NCI-H1930 (cell line): ENCODE measurements around the gene CTRL.
"Not testable (repeated sequence)": the region's sequence is repeated elsewhere in the genome, so short reads cannot be mapped to it uniquely, and the experiment has no call there.

Experiments used
- DNase-seq, 2 experiments: peaks; one replicate each; lab custom pipeline; 2025; lab: John Stamatoyannopoulos, UW

The CTRL gene

DNA sequence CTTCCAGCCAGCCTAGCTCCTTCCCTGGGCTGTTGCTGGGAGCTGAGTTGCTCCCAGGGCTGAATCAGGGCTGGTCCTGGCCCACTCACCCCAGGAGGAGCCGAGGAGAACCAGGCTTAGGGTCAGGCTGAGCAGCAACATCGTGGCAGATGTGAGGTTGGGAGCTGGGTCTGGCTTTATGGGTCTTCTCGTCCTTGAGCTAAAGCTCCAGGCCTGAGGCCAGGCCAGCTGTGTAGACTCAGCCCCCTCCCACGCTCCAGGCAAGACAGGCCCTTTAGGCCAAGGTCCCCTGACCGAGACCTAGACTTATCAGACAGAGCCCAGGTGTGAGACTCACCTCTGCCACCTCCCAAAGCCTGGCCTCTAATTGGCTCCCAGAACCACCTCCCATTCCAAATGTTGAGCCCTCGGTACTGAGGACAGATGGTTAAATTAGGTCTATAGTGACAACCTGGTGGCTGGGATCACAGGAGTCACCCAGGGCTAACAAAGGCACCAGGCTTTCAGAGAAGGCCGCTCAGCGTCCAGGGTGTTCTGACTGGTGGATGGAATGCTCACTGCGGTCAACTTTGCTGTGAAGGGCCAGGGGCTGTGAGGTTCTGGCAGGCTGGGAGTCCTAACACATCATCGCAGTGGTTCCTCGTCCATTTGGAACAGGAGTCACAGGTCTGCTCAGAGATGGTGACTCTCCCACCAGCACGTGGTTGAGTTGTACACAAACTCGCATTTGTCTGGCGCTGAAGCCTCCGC is at the start of gene CTRL:
TSS of gene CTRL (minus strand) at position 151 of the 750 bp plus-strand sequence. CDS start at position 141, 10 bp downstream.
- DNase-seq: no peak

DNA sequence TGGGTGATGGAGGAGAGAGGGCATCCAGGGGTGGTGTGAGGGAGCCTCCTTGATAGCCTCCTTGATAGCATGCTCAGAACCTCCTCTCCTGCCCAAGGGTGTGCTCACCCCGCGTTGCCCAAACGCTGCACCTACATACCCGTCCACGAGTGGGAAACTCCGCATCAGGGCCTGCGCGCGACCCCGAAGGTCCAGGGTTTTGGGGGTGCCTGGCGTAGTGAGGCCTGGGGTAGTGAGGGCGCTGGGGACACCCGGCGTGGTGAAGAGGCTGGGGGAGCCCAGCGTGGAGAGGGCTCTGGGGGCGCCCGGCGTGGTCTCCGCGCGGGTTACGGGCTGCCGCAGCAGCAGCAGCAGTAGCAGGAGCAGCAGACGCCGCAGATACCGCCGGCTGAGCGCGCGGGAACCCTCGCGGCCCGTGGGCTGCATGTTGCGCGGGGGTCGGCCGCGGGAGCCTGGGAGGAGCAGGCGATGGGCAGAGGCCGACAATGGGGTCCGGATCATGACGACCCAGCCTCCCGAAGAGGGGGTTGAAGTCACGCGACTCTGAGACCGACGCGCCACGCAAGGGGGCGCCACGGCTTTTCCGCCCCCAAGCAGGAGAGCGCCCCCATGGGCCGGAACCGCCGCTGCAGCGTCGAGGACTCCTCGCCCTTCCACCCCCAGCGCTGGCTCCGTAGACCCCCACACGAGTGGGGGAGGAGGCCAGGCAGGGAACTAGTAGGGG is 48.5 kb upstream of the CTRL start, which contains the start of gene DPEP3:
TSS of gene DPEP3 (minus strand) at position 545 of the 724 bp plus-strand sequence. CDS start at position 426, 119 bp downstream.
- DNase-seq: no peak

DNA sequence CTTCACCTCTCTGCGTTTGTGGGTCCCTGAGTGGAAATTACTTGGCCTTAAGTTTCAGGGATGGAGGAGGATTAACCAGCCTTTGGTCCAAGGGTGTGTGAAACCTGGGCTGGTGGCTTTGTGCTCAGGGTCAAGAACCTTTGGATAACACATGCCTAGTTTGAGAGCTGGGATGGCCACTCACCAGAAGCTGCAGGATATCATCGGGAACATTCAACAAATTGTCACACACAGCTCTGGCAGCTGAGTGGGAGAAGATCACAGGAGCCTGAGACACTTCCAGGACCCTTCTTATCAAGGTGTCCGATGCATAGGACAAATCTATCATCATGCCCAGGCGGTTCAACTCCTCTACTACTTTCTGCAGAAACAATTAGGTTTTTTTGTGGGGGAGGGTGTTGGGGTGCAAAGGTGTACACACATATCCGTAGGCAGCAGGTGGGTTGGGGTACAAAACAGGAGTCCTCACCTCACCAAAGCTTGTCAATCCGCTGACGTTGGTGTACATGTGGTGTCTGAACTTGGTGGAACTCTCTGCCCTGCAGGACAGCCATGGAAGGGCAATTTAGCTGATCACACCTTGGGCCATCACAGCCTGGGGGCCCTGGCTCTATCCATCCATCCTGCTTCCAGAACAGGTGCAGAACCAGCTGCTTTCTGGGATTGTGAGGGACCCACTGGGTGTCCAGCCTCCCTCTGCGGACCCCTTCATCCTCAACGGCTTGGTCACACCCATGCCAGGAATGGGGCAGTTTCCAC is 46.0 kb upstream of the CTRL start:
- no peak for DNase-seq

DNA sequence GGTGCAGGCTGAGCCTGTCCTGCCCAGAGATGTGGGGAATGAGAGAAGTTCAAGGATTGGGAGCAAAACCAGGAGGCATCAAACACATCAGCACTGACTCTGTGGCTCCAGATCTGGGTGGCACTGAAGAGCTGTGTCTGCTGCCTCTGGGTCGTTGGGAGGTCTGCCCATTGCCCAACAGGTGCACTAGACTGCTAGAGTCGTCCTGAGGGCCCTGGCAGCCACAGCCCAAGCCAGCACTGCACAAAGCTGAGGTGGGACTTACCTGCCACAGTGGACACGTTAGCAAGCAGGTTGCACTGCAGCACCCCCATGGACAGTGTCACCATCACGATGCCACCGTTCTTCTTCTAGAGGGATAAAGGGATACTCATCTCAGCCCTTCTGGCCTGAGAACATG is 45.3 kb upstream of the CTRL start:
- no peak for DNase-seq

DNA sequence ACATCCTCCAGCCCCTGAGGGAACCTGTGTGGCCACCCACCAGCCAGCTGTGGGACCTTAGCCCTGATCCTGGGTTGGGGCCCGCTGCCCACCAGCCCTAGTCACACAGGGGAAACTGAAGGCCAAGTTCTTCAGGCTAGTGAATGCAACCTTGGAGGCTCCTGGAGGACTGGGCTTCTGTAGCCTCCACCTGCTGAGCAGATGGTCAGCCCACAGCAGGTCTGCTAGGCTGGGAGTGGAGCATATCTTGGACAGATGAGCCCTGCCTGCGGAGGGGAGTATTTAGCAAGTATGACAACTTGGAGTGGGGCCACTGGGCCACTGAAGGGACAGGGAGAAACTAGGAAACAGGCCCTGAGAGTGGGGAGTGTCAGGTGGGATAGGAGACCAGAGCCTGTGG is 44.5 kb upstream of the CTRL start:
- DNase-seq: no peak

DNA sequence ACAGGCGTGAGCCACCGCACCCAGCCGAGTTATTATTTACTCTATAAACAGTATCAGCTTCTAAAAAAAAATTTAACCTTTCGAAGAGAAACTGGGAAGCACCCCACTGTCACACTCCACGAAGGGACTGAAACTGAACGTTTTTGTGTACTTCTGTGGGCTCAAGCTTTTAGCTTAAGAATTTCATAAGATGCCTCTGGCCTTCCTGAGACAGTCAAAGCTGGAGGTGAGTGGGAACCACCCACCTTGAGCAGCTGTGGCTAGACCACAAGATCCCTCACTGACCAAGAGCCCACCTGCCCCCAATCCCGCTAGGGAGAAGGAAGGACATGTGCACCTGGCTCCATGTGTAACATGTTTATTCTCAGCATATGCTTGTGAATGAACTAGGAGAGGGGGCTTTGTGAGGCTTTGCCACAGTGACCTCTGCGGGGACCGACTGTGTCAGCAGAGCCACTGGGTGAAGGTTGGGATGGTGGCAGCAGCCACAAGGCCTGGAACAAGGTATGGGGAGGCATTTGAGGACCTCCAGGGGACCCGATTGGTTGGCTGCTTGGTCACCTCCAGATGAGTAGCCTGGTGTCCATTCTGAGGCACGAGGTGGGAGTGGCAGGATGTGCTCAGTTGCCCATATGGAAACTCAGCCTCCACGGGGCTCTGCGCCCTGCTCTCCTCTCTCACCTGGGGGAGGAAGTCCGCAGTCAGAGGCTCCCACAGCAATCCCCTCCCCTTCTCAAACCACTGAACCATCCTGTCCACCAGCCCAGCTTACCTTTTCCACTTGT is 43.9 kb upstream of the CTRL start:
- DNase-seq: no peak

DNA sequence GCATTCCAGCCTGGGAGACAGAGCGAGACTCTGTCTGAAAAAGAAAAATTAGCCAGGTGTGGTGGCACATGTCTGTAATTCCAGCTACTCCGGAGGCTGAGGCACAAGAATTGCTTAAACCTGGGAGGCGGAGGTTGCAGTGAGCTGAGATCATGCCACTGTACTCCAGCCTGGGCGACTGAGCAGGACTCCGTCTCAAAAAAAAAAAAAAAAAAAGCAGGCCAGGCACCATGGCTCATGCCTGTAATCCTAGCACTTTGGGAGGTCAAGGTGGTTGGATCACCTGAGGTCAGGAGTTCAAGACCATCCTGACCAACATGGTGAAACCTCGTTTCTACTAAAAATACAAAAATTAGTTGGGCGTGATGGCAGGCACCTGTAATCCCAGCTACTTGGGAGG is 40.6 kb upstream of the CTRL start:
- DNase-seq: not testable (repeated sequence)

DNA sequence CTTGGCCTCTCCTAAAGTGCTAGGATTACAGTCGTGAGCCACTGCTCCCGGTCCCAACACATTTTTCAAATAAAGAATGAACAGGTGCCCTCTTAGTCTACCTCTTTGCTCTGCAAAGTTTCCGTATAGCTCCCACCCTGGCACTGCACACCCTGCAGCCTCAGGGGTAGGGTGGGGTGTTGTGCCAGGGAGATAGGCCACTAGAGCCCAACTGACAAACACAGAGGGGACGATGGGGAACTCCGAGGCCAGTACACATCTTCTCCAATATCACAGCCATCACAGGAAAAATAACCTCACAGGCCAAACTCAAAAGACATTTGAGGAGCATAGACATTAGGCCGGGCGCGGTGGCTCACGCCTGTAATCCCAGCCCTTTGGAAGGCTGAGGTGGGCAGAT is 39.4 kb upstream of the CTRL start:
- DNase-seq: no peak

DNA sequence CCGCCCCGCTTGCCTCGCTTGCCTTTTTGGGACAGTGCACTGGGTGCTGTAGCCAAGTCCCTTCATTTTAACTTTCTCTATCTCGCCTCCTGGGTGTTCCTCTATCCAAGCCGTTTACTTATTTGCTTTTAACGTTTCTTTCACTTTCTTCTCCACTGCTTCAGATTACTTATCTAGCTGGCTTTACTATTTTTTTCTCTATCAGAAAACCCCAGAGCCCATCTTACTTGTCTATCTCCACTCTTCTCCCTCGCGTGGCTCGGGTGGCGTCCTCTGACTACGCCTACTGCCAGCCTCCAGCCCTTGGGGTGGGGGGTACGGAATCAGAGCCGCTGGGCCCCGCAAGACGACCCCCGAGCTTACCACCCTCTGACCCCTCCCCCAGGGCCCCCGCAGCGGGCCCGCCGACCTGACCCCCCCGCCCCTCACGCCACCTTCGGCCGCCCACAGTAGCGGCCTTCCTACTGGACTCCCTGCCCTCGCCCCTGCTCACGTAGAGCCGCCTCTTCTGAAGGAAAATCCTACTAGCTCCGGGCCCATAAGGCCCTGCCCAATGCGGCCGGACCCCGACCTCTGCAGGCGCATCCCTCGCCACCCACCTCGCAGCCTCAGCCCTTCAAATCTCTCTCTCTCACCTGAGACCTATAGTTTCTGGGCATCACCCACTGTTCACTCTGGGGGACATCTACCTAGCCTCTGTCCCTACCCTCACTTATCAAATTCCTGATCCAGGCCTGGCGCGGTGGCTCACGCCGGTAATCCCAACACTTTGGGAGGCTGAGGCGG is 37.8 kb upstream of the CTRL start:
- no peak for DNase-seq

DNA sequence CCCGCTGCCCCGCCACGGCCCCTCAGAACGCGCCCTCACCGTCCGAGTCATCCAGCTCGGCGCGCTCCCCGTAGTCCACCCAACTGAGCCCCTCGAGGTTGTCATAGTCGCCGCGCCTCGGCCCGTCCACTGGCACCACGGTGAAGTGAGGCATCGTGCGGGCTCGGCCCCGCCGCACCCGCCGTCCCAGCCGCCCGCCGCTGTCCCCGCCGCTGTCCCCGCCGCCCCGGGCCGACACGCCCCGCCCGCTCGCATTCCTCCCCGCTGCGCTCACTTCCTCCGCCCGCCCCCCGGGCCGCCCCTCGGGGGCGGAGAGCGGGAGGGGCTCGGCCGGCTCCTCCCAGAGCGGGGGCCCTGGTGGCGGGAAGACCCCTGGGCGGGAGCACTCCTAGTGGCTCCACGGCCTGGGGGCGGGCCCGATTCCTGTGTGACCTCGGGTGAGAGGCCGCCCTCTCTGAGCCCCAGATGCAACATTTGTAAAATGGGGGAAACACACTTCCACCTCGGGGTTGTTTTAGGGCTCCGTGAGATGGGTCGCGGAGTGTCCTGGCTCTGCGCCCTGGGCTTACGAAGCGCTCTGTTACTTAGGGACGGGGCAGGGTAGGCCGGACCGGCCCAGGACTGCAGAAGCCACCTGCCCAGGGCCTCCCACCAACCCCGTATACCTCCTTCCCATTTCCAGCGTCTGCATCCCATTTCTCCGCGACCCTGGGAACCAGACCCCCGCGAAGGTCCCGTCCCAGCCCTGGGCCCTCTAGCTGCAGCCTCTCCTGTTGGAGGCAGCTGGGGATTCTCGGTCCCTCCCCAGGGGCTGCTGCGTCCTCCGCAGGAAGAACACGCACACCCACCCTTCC is 37.0 kb upstream of the CTRL start, which contains the start of gene SLC12A4:
TSS of gene SLC12A4 (minus strand) at position 238 of the 854 bp plus-strand sequence. CDS start at position 154, 84 bp downstream.
- DNase-seq: no peak

DNA sequence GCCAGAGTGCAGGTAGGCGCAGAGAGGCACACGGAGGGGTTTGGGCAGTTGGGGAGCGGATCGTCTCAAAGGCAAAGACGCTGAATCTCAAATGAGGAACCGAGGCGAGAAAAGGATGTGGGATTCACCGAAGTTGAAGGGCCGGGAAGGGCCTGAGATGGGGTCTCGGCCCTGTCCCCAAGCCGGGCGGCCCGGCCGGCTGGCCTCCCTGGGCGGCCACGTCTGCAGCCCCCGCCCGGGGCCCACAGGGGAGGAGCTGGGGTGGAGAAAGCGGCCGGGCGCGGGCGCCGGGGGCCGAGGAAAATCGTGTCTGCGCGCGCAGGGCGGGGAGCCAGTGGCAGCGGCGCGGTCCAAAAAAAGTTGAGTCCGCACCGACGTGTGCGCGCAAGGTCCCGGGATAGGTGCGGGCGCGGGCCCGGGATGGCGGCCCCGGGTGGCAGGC is 36.3 kb upstream of the CTRL start:
- no peak for DNase-seq

DNA sequence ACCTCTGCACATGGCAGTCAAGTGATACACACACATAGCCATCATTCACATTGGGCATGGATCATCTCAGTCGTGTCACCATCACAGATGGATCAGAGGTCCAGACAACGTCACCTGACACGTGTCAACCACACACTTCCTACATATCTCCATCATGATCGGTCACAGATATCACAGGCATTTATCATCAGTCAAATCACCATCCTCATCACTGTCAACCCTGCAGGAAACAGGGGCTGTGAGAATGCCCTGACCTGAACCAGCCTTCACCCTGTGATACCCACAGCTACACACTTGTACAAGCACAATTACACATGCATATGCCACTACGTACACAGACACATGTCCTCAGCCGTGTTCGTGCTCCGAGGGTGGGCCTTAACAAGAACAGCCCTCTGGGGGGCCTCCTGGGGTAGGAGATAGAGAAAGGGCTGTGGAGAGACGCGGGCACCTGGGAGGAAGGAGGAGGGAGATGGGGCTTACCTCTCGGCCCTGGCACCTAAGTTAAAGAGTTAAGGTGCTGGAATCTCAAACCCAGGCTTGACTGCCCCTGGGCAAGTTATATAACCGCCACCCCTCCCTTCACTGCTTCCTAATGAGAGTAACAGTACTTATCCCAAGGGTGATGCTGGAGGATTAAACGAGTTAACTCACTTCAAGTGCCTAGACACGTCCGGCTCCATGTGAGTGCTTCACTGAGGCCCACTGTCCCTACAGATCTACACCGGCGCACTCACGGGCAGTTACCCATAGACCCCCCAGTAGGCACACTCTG is 35.7 kb upstream of the CTRL start:
- no peak for DNase-seq

DNA sequence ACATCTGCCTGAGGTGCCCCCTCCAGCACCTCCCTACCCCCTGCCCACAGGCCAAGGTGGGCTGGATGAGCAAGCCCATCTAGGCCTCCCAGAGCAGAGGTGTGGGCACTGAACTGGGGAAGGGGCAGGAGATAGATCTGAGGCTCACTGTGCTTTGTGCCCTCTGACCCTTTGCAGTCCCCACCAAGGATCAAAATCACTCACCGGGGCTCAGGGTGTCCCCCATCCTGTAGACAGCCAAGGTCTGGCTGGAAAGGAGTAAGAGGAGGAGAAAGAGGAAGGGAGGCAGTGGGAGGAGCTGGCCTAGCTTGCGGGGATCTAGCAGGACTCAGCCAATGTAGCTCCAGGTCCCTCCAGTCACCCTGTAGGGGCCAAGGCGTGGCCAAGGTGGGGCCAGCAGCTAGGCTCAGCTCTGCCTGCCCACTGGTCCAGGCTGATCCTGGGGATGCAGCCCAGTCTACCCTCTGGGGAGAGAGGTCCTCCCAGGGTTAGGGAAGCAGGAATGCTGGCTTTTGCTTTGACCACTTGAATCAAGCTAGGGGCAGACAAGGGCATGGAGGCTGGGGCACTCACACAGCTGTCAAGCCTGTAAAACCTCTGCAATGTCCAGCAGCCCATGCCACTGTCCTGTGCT is 35.0 kb upstream of the CTRL start:
- DNase-seq: no peak

DNA sequence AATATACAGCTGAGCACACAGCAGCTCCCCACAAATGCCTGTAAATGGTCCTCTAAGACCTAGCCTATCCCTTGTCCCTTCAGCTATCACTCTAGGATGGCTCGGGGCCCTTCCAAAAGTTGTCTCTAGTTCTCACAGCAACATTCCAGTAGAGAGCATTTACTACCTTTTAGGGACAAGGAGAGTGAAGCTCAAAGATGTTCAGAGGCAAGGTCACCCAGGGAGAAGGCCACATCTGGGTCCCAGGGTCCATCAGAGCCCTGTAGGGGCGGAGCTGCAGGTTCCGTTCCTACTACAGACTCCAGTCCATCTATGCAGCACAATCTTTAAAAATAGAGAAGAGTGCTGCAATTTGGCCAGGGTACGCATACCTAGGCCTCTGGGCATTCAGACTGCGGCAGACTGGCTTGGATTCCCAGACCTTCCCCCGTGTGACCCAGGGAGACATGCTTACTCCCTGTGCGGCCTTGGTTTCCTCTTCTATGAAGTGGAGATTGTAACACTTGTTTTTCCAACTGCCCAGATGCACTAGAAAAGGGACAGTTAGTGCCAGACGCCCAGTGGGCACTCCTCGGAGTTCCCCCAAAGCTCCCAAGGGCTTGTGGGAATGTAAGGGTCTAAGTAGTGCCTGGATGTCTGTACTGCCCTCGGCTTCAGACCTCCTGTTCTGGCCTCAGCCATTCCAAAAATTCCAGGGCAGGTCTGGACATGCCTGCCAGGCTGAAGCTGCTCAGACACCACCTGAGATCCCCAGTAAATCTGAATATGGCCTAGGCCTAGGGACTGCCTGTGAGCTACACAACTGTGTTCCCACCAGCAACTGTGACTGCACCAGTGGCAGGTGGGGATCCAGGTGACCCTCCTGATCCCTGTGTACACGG is 34.2 kb upstream of the CTRL start:
- no peak for DNase-seq

DNA sequence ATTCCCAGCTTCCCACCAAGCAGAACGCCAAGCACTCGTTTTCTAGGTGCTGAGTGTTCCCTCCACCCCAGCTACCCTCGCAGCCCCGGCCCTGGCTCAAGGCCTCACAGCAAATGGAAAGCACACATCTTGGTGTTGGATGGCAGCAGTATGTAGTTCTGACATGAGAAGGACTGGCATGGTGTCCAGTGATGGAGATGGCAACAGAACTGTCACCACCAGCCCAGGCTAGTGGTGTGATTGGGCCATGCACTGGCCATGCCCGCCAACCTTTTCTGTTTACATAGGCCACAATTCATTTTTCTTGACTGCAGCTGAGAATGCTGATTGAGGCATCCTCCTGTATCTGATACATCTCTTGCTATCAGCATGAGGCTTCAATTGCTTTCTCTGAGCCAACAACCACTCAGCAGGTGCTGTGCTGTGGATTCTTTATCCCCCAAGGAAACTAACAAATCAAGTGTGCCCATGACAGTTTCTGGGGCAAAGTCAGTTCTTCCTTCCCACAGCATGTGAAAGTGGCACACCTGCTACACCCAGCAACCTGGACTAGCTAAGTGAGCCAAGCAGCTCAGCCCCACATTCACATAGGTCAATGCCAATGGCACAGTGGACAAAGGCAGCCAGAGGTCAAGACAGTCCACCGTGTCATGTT is 32.9 kb upstream of the CTRL start:
- no peak for DNase-seq

DNA sequence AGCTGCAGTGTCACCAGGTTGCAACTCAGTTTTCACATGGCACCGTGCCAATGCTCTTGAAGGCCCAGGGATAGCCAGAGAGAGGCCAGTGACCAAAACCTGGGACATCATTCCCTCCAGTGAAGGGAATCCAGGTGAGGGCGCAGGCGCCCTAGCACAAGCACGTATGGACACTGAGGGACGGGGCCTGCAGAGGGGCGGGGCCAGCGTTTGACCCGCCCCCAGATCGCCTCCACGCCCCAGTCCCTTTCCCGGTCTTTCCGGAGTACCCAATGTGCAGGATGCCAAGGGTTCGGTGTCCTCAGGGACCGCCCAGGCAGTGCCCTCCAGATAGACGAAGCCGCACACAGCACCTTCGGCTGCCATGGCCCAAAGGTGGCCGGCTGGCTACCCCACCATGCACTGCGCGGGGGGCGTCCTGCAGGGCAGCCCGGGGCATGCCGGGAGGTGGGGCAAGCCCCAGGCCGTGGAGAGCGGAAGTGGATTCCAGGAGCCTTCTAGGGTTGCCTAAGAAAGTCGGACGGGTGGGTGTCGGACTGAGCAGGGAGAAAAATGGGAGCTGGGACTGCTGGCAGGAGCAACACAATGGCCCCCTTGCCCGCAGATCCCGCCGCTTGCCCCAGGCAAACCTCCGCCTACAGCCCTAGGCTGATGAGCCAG is 32.1 kb upstream of the CTRL start:
- DNase-seq: no peak

DNA sequence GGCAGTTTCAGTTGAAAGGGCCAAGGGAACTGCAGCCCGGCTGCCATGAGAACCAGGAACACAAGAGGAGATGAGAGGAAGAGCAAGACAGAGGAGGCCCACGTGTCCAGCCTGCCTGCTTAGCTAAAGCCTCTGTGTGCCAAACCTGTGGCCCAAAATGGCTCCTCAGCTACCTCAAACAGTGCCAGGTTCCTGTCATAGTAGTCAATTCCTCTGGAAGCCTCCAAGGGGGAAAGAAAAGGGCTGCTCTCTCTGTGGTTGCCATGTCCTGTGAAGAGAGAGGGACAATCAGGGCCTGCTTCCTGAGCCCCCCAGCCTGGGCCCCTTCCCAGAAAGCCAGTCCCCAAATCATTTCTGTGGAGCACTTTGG is 31.6 kb upstream of the CTRL start:
- DNase-seq: no peak
